KG1 (cell line): ENCODE data around the gene RGS19.

ENCODE experiments used
- DNase-seq: peaks from one replicate; lab custom pipeline; 2025; lab: John Stamatoyannopoulos, UW

Gene RGS19

DNA sequence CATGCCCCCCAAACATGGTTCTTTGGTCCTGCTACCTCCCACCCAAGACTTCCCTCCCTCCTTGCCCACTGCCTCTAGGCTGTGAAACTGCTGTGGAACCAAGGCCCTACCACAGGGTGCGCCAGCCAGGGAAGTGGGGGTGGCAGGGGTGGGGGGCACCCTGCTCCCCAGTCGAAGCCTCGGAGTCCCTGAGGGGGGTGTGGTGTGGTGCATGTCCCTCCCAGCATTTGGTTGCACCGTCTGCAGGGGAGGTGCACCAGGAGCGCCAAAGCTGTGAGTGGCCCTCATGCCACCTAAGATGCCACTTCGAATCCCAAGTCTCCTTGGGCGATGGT lies 1.8 kb downstream of the RGS19 start:
- no peak for DNase-seq

DNA sequence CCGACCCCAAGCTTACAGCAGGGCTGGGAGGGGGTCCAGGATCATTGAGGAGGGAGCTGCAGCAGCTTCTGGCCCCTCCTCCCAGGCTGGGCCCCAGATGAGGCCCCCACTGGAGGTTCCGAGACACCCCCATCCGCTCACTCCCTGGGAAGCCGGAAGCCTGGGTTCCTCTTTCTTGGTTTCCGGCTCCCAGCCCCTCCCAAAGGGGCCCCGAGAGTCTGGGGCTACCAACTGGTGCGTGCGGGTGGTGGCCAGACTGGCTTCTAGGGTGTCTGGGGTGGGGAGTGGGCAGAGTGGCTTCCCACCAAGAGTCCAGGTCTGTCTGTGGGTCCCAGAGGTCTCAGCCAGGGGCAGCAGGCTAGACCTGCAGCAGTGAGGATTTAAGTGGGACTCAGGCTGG lies 2.2 kb downstream of the RGS19 start:
- DNase-seq = peak; percentile 78

DNA sequence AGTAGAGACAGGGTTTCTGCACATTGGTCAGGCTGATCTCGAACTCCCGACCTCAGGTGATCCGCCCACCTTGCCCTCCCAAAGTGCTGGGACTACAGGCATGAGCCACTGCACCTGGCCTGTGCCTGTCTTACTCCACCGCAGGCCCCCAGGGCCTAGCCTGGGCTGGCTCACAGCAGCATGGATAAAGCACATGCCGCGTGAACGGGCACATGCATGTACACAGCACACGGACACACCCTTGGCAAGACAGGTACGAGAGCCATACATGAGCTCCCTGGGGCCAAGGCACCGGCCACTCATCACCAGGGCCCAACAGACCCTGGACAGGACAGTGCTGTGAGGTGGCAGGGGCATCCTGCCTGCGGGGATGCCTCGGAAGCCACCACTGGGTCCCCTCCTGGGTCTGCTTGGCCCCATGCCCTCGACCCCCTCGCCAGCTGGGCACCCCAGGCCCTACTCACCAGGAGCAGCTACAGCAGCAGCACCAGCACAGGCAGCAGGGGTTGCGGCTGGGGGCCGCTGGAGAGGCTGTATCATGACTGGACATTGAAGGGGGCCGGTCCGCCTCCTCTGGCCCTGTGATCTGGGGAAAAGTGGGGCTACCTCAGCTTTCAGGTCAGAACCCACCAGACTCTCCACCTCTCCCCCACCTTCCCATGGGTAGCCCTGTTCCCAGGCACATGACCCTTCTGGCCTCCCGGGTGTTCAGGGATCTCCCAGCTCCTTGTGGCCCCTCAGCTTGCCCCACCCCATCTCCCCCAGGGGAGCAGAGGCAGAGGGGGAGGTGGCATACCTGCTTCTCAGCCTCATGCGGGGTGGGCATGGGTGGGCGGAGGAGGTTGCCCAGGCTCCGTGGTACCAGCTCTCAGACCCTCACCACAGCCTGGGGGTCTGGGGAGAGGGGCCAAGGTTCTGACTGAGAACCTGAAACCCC lies 3.0 kb downstream of the RGS19 start:
- no peak for DNase-seq

DNA sequence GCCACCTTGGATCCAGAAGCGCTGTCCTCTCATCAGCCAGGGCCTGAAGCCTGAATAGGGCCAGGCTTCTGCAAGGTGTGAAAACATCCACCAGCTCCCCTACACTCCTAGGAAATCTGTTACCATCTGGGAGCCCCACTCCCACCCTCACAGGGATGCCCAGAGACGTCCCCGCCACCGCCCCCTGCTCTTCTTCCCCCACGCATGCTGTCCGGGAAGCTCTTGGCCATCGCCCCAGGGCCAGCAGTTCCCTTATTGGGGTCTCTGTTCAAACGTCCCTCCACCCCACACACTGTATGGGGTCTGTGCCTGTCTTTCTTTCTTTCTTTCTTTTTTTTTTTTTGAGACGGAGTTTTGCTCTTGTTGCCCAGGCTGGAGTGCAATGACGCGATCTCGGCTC lies 3.8 kb downstream of the RGS19 start:
- DNase-seq = no peak

DNA sequence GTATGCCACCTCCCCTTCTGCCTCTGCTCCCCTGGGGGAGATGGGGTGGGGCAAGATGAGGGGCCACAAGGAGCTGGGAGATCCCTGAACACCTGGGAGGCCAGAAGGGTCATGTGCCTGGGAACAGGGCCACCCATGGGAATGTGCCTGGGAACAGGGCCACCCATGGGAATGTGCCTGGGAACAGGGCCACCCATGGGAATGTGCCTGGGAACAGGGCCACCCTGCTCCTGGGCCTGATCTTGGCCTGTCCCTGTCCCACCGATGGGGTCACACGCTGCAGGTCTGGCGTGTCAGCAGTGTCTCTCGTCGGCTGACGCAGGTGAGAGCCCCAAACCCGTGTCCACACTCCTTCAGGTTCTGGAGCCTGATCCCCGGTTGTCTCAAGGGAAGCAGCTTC lies 4.4 kb downstream of the RGS19 start:
- no peak for DNase-seq

DNA sequence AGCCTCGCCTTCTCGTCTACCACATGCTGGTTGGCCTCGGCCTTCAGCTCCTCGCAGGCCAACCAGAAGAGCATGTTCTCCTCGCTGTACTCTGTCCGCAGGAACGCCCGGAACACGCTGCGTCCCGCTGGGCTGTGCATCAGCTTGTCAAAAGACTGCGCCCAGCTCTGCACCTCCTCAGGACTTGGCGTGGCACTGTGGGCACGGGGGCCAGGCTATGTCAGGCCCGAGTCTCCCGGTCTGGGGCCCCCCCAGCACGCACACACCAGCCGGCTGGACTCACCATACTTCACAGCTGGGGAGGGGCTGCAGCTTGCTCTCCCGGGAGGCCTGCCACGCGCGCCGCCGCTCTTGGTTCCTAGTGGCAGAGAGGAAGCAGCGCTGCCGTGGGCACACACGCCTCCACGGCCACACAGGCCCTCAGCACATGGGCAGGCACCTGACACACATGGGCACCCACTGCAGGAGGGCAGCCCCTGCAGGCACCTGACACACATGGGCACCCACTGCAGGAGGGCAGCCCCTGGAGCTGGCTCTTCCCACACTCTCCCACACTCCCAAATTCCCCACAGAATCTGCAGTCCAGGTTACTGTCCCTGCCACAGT lies 5.0 kb downstream of the RGS19 start:
- DNase-seq = no peak

DNA sequence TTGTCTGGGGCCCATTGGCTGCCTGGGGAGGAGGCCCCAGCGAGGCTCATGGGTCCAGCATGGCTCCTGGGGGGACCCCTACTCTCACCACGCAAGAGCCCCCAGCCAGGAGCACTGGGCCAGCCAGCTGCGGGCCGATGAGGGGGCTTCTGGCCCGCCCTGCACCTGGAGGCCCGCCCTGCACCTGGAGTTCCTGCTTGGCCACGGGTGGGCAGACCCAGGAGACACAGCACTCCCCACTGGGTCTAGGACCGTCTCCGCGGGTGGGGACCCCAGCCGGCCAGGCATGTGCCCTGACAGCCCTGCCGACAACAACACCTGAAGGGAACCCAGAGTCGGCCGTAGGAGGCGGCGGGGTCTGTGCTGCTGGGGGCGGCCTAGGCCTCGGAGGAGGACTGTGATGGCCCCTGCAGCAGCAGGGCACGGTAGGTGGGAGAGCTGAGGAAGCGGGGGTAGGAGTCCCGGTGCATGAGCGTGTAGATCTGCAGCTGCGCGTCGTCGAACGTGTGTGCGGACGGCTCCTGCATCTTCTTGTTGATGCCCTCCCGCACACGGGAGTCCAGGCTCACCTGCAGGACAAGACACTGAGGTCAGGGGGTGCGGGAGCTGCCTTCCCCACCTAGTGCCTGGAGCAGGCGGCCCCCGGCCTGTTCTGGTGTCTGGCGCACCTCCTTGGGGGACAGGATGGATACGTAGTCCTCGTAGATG lies 5.7 kb downstream of the RGS19 start:
- no peak for DNase-seq

DNA sequence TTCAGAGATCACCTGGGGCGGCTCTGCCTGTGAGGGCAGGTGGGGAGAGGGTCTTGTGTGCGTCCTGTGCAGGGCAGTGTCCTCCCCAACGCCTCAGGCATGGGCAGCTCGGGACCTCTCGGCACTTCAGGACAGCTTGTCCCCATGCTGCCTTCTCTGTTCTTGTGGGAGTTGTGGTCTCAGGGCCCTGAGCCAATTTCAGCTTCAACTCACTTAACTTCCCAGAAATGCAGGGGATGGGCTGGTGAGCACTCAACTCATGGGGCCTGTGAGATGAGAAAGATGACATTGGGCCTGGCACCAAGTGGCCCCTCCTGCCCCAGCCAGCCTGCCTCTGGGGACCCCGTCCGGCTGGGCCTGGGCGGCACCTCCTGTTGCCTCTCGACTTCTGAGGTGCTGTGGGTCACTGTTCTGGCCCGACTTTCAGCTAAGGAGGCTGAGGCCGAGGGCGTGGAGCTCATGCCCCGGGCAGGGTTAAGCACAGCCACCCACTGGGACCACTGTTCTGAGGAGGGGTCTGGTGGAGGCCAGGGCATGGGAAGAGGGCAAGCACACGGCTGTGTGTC lies 6.7 kb downstream of the RGS19 start:
- no peak for DNase-seq

DNA sequence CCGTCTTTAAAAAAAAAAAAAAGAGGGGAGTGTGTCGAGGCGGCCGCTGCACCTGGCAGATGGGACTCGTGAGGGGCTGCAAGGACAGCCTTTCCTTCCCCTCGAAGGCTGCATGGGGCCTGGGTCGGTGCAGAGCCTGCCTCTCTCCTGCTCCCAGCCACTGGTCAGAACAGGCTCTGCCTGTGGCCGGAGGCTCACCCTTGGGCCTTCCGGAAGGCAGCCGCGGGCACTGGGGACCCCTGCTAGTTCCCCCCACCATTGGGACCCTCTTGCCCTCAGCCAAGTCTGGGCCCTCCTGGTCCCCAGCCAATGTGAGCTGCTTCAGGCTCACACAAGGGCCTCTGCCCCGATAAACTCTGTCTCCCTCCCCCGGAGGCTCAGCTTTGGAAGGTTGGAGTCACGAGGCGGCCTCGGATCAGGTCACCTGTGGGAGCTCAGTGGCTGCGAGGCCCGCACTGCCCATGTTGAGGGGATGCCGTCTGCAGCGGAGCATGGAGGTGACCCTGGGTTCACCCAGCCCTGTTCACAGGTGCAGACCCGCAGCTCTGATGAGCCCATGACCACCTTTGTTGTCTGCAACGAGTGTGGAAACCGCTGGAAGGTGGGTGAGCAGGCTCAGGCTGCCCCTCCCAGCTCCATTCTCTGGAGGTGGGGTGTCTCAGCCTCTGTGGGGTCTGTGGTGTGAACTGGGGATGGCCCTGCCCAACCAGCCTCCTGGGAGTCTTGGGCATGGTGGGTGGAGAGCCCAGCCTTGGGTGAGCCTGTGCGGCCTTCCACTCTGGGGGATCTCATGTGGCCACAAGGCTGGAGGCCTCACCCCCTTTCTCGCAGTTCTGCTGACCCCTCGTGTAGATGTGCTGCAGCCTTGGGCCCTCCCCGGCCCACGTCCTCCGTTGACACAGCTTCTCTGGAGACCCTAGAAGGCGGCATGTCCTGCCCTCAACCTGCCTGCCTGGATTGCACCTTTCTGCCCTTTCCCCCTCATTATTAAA lies 7.7 kb downstream of the RGS19 start:
- DNase-seq = no peak

DNA sequence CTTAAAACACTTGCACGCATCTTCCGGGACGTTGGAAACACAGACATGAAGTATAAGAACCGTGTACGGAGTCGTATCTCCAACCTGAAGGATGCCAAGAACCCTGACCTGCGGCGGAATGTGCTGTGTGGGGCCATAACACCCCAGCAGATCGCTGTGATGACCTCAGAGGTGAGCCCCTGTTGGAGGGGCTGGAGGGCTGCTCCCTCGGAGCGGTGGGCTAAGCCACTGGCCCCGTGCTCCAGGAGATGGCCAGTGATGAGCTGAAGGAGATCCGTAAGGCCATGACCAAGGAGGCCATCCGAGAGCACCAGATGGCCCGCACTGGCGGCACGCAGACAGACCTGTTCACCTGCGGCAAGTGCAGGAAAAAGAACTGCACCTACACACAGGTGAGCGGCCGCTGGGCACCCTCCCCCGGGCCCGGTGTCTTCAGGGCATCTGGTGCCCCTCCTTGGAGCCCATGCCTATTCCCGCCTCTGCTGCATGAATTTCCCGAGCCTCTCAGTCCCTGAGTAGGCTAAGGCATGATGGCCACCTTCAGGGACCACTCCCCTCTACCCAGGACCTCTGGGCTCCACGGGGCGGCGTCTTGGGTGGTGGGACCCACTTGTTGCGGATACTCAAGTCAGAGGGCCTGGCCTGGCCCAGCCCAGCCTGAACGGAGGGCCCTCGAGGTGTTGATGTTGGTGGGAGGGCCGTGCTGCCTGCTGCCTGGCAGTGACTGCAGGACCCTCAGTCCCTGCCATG lies 8.9 kb downstream of the RGS19 start:
- DNase-seq = no peak

DNA sequence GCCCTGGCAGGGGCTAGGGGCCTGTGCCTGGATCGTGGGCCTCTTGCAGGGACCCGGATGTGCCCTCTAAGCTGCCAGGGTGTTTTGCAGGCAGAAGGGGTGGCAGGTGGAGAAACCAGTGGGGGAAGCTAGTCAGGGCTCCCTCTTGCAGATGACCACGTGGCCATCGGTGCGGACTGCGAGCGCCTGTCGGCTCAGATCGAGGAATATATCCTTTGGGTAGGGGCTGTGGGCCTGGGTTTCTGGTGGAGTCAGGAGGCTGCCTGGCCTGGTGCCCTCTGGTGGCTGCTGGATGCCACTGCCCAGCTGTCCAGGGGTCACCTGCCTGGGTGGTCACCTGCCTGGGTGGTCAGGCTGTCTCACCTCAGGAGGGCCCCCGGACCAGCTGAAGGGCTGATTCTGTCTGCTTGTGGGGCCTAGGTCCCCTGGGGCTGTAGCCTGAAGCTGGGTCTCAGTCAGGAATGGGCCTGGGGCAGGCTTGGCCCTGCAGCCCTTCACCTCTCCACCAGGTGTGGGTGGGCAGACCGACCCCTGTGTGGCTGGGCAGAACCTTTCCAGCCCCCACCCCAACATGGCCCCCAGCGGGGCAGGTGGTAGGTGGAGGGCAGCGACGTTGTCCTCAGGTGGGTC lies 9.6 kb downstream of the RGS19 start:
- DNase-seq = no peak

DNA sequence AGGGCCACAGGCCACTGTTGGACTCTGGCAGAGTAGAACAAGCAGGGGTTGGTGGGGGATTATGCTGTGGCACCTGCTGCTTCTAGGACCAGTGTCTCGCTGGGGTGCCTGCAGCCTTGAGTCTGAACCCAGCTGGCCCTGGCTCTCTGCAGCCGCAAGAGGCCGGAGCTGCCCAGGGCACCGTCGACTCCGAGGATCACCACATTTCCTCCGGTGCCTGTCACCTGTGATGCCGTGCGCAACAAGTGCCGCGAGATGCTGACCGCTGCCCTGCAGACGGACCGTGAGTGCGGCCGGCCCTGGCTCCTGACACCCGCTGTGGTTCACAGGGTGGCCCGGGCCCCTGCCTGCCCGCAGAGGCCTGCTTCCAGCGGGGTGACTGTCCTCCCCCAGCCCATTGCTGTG lies 10.1 kb downstream of the RGS19 start:
- no peak for DNase-seq

DNA sequence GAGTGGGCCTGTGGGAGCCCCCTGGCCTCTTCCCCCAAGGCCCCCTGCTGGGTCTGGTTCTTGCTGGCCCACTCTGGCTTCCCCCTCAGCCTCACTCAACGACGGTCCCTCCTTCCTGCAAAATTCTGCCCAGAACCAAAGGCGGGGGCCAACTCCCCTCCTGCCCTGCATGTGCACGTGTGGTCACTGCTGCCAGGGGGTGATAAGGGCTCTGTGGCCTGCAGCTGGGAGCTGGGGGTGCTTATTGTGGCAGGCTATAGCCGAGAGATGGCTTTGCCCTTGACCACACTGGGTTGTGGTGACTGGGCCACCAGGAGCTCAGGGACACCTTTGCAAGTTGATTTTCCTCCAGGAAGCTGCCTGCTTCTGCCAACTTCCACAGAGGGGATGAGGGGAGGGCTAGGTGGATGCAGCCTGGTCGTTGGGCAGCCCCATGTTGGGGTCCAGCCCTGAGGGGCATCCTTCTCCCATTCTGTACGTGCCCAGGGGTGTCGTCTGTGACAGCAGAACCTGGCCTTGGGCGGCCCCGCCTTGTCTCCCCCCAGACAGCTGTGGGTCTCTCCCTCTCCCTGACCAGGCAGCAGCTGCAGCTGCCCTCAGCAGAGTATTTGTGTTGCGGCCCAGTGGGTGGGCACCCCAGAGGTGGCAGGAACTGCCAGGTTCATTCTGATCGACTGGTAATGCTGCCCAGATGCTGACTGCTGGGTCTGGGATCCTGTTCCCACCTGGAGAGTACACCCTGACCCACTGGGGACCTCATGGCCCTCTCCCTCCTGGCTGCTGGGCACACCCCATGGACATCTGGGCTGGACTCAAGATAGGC lies 10.7 kb downstream of the RGS19 start:
- DNase-seq = no peak

DNA sequence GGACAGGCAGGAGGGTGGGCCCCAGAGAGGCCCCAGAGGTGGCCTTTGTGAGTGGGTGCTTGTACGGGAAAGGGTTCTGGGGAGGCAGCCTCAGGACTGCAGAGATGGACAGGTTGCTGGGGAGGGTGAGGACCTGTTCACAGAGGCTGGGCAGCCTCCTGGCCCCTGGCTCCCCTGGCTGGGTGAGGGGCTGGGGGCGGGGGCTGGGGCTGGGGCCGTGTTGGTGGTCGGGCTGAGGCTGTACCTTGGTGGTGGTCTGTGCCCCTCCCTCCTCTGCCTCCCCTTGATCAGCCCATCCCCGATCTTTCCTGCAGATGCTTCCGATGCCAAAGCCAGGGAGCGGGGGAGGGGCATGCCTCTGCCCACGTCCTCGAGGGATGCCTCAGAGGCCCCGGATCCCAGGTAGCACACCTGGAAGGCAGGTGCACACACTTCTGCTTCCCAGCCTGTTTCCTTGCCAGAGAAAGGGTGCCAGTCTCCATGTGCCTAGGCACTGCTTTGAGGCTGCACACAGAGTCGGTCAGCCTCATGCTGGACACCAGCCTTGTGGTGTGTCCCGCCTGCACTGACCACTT lies 11.5 kb downstream of the RGS19 start:
- no peak for DNase-seq

DNA sequence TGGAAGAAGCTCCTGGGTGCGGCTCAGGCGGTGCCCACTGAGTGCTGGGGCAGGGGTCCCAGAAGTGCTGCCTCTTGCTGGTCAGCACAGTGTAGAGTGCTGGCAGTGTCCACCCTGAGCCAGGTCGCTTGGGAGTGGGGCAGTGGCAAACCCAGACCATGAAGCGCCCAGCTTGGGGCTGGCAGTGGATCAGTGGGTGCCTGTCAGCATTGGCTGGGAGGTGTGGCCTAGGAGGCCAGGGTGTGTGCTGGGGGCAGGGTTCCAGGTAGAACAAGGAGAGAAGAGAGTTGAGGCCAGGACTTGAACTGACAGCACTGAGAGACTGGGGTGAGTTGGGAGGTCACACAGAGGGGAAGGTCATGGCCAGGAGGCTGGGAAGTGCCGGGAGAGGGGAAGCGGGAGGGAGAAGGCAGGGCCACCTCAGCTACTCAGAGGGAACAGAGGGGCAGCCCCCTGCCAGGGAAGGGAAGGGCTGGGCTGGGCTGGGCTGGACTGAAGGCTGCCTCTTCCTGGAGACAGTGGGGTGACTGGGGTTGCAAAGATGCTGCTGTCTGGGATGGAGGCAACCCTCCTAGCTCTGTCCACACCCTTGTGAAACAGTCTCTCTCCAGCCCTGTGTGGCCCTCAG lies 12.2 kb downstream of the RGS19 start:
- no peak for DNase-seq

DNA sequence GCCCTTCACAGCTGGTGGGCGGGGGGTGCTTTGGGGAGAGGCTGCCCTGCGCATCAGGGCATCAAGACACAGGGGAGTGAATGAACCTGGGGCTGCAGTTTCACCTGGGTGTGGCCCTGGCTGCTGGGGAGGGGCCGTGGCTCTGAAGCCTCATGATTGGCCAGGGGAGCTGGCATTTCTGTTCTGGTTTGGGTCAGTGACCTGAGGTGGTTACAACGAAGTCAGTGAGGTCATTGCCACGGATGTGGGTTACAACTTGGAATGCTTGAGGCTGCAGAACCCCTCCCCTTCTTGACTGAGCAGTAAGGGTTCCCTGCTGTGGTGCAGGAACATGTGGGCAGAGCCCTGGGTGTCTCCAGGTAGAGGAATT lies 13.4 kb downstream of the RGS19 start:
- no peak for DNase-seq

DNA sequence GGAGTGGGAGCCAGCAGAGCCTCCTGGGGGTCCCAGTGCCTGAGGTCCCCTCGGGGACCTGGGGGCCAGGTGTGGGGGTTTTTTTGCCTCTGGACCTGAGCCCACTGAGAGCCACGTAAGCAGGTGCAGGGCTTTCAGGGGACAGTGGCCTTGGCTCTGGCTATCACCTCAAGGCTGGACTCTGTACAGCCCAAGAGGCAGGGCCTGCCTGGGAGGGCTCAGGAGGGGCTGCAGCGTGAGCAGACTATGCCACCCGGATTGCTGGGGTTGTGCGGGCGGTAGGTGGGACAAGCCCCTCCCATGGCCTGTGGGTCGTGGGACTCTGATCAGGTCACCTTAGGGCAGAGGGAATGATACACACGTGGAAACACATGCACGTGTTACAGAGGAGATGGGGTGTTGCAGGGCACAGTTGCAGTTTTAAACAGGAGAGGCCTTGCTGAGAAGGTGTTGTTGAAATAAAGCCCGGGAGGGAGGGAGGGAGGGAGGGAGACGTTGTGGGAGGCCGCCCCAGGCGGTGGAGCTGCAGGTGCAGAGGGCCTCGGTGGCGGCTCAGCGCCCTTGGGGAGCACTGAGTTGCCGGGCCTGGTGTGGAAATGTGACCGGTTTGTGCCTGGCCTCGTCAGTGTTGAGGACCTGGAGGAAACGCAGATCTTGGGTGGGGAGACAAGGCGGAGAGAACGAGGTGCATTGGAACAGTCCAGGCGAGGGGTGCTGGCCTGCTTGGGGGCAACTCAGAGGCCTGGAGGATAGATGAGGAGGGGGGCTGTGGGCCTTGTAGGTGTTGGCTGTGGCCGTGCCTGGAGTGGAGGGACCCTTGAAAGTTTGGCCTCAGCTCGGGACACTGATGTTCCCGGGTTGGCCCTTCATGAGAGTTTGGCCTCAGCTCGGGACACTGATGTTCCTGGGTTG lies 14.0 kb downstream of the RGS19 start:
- no peak for DNase-seq
